Cardiac fibroblast (primary cell): ENCODE data around the gene TMEM25.

ENCODE experiments used
- DNase-seq, 2 donors: peaks; one replicate each; pipeline versions ENCODE4 v3.0.0 to v3.0.0-alpha.2; 2010; ENCODE audit warnings: low read depth in 2 of 2
- H3K4me3 ChIP-seq, 2 donors: replicated peaks in 1 of 2; 1 replicate in 1 of 2; 2 replicates in 1 of 2; pipeline ENCODE4 v1.5.1; 2011; ENCODE audit warnings: low read depth in 2 of 2, low read length in 2 of 2, mild to moderate bottlenecking in 2 of 2, moderate library complexity in 1 of 2
- CTCF ChIP-seq: IDR thresholded peaks from one replicate; pipeline ENCODE4 v1.5.1; 2011; ENCODE audit warnings: low read depth, mild to moderate bottlenecking, low read length, inconsistent platforms

The TMEM25 gene

GRCh38 chr11:118531597-118532084, 649 bp downstream of the TMEM25 start:
- no peak for DNase-seq
- H3K4me3 ChIP-seq: peak overlapping the region; percentile 49 to 61
- no peak for TF ChIP-seq CTCF

GRCh38 chr11:118532091-118532490, 1.1 kb downstream of the TMEM25 start:
- no peak for DNase-seq
- H3K4me3 ChIP-seq: no peak overlapping the region
- no peak for TF ChIP-seq CTCF

- no peak overlapping the region for H3K4me3 ChIP-seq
- TF ChIP-seq CTCF: no peak
- DNase-seq: no peak
Measured at GRCh38 chr11:118532852-118533768, 2.1 kb downstream of the TMEM25 start.

GRCh38 chr11:118533769-118534729, 3.1 kb downstream of the TMEM25 start:
- TF ChIP-seq CTCF: no peak
- H3K4me3 ChIP-seq: no peak overlapping the region
- no peak for DNase-seq

GRCh38 chr11:118535261-118535660, 4.3 kb downstream of the TMEM25 start:
- TF ChIP-seq CTCF: no peak
- no peak overlapping the region for H3K4me3 ChIP-seq
- no peak for DNase-seq

GRCh38 chr11:118536726-118537125, 5.7 kb downstream of the TMEM25 start:
- no peak for TF ChIP-seq CTCF
- H3K4me3 ChIP-seq: no peak overlapping the region
- peak in 1 of 2 donors; percentile 57 for DNase-seq
